Esophagus muscularis mucosa (tissue), 4 donors: ENCODE data around the gene SMIM17. TPM values are rescaled to one million over a fixed set of nuclear protein-coding genes. Genes with fewer than 3 reads are reported as not detected.

Experiments
- DNase-seq: peaks from one replicate; pipeline ENCODE4 v3.0.0-alpha.2; 2017; ENCODE audit errors: extremely low spot score
- H3K27ac ChIP-seq, 4 donors: fragments of 200-600 bp; sonication (generic); replicated peaks in 1 of 4; 1 replicate in 3 of 4; 2 replicates in 1 of 4; pipeline ENCODE4 v1.5.1; 2016 to 2019; ENCODE audit warnings: mild to moderate bottlenecking in 1 of 4
- H3K27me3 ChIP-seq, 4 donors: fragments of 200-600 bp; sonication (generic); one replicate each; pipeline versions ENCODE4 v1.5.1 to v1.6.0; 2016 to 2019
- H3K36me3 ChIP-seq, 4 donors: fragments of 200-600 bp; sonication (generic); one replicate each; pipeline ENCODE4 v1.5.1; 2016 to 2019
- H3K4me1 ChIP-seq, 4 donors: fragments of 200-600 bp; sonication (generic); one replicate each; pipeline ENCODE4 v1.5.1; 2016 to 2019
- H3K4me3 ChIP-seq, 4 donors: fragments of 200-600 bp; sonication (generic); 1 replicate in 2 of 4; 2 replicates in 2 of 4; pipeline ENCODE4 v1.5.1; 2016 to 2019; ENCODE audit warnings: mild to moderate bottlenecking in 4 of 4, moderate library complexity in 1 of 4
- H3K9me3 ChIP-seq, 4 donors: fragments of 200-600 bp; sonication (generic); 1 replicate in 3 of 4; 2 replicates in 1 of 4; pipeline ENCODE4 v1.5.1; 2016 to 2019
- EP300 ChIP-seq: sonication (generic); formaldehyde crosslinking; IDR thresholded peaks from one replicate; pipeline ENCODE4 v1.6.1; 2017; ENCODE audit warnings: antibody characterized with exemption
- POLR2A ChIP-seq: fragments of 450-650 bp; IDR thresholded peaks from one replicate; pipeline ENCODE4 v1.6.1; 2017; ENCODE audit warnings: antibody characterized with exemption, moderate library complexity, mild to moderate bottlenecking, low read depth
- POLR2AphosphoS5 ChIP-seq, 2 donors: sonication (generic); formaldehyde crosslinking; IDR thresholded peaks; one replicate each; pipeline ENCODE4 v1.6.1; 2017; ENCODE audit warnings: antibody characterized with exemption in 2 of 2
- WGBS: methylation state at CpG from one replicate; pipeline ENCODE4 v1.1.5; 2018; 5-methylcytosine and 5-hydroxymethylcytosine counted together
- intact Hi-C: fragments of 100-400 bp; cut with DNase I; formaldehyde crosslinking; loops from one replicate; pipeline ENCODE4 v1.15.1; 2023
- total RNA-seq, 4 donors: library from RNA; depleted of rRNA; stranded (reverse); fragments of >200 nt; gene quantifications; one replicate each; pipeline versions ENCODE4 v1.1.0 to v1.2.1, GENCODE V29; 2016
- TF ChIP-seq, protein P1 (sequence below), 3 experiments: fragments of 200-600 bp in 2 of 3; fragments of 450-650 bp in 1 of 3; sonication (generic) in 2 of 3; IDR thresholded peaks; one replicate each; pipeline ENCODE4 v1.5.1; 2017 to 2019; ENCODE audit warnings: antibody characterized with exemption in 3 of 3, mild to moderate bottlenecking in 2 of 3, moderate library complexity in 1 of 3

Gene SMIM17
- total RNA-seq, 4 donors from 2014 or later, result 0.65 TPM; not detected in 3

DNA sequence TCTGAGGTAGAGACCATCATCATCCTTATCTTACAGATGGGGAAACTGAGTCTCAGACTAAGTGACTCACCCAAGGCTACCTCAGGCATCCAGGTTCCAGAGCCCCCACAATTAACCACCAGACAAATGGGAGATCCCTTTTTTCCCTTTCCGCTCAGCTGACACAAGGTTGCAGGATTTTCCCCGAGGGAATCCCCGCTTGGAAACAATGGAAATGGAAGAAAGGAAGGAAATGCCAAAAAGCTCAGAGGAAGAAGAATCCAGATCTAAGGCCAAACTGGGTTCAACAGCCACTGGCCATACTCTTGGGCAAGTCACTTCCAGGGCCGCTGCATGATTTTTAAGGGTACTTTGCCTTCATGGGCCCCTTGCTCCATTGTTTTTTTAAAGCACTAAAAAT lies 46.3 kb upstream of the SMIM17 start:
- H3K9me3 ChIP-seq, result no peaks in the 10 kb centered on the region
- peaks cover 5 to 11% (median 8%) of the 10 kb centered on the region in 4 donors for H3K36me3 ChIP-seq
- DNase-seq, result no peak
- intact Hi-C loops, result loop anchor here (10.0 kb wide), 1 partner anchor 192 kb away; the partner anchor contains the start of gene ZNF583
- no peak overlapping the region for H3K4me3 ChIP-seq
- TF ChIP-seq POLR2A (no peak), EP300 (no peak), POLR2AphosphoS5 (IDR thresholded peaks at IDR 0.05) (no peak)
- TF ChIP-seq, protein P1, sequence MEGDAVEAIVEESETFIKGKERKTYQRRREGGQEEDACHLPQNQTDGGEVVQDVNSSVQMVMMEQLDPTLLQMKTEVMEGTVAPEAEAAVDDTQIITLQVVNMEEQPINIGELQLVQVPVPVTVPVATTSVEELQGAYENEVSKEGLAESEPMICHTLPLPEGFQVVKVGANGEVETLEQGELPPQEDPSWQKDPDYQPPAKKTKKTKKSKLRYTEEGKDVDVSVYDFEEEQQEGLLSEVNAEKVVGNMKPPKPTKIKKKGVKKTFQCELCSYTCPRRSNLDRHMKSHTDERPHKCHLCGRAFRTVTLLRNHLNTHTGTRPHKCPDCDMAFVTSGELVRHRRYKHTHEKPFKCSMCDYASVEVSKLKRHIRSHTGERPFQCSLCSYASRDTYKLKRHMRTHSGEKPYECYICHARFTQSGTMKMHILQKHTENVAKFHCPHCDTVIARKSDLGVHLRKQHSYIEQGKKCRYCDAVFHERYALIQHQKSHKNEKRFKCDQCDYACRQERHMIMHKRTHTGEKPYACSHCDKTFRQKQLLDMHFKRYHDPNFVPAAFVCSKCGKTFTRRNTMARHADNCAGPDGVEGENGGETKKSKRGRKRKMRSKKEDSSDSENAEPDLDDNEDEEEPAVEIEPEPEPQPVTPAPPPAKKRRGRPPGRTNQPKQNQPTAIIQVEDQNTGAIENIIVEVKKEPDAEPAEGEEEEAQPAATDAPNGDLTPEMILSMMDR (IDR thresholded peaks at IDR 0.05), result no peak
- 62% methylated on average over 4 of the region's 4 CpGs for WGBS
- H3K4me1 ChIP-seq, result peaks cover 10 to 24% (median 13%) of the 10 kb centered on the region in 4 donors
- no peaks in the 10 kb centered on the region for H3K27me3 ChIP-seq
- H3K27ac ChIP-seq, result no peak overlapping the region

DNA sequence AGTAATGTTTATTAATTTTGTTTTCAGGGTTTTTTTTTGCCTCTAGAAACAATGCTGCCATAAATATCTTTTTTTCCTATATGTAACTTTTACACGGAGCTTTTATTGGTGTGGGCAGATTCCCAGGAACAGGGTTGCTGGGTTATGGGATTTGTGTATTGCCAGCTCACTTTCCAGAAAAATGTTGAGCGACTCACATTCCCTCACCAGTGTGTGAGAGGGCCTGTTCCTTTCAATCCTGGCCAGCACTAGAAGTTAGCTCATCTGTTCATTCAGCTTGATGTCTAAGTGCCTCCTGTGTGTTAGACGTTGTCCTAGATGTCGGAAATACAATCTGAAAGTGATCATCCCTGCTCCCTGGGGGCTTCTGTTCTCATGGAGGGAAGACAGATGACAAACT lies 45.3 kb upstream of the SMIM17 start:
- Histone ChIP-seq H3K4me3 (no peak overlapping the region), H3K4me1 (peaks cover 10 to 24% (median 13%) of the 10 kb centered on the region in 4 donors), H3K9me3 (no peaks in the 10 kb centered on the region), H3K27ac (no peak overlapping the region), H3K36me3 (peaks cover 9 to 19% (median 13%) of the 10 kb centered on the region in 4 donors), H3K27me3 (no peaks in the 10 kb centered on the region)
- no peak for DNase-seq
- WGBS, result 84% methylated on average over 4 of the region's 4 CpGs
- TF ChIP-seq EP300 (no peak), POLR2AphosphoS5 (IDR thresholded peaks at IDR 0.05) (no peak), POLR2A (no peak)
- TF ChIP-seq, protein P1 (IDR thresholded peaks at IDR 0.05), result no peak
- intact Hi-C loops, result loop anchor here (10.0 kb wide), 1 partner anchor 193 kb away; the partner anchor contains the start of gene ZNF583

DNA sequence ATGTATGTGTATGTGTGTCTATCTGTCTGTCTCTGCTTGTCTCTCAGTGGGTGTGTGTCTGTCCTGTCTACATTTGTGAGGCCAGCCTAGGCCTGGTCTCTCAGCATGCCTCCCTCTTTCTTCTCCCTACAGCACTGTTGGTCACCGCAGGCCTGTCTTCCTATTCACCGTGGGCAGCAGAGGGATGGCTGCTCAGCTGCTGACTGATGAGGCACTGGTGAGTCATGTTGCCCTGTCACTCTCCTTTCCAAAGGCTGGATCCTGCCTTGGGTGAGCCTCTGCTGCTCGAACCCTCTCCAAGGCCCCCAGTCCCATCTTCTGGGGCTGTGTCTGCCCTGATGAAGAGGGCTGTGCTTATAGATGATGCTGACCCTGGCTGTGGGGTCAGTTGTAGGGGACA lies 41.6 kb upstream of the SMIM17 start:
- Histone ChIP-seq H3K4me3 (no peak overlapping the region), H3K27ac (no peak overlapping the region), H3K36me3 (peaks cover 9 to 32% (median 20%) of the 10 kb centered on the region in 4 donors), H3K4me1 (peaks cover 3 to 7% (median 4%) of the 10 kb centered on the region in 4 donors), H3K9me3 (peaks cover 0 to 19% (median 12%) of the 10 kb centered on the region in 4 donors), H3K27me3 (no peaks in the 10 kb centered on the region)
- intact Hi-C loops, result no loop called here
- no peak for DNase-seq
- no peak for TF ChIP-seq POLR2A
- no peak for TF ChIP-seq POLR2AphosphoS5 (IDR thresholded peaks at IDR 0.05)
- TF ChIP-seq, protein P1 (IDR thresholded peaks at IDR 0.05), result no peak
- TF ChIP-seq EP300, result no peak
- WGBS, result 95% methylated on average over 3 of the region's 3 CpGs

DNA sequence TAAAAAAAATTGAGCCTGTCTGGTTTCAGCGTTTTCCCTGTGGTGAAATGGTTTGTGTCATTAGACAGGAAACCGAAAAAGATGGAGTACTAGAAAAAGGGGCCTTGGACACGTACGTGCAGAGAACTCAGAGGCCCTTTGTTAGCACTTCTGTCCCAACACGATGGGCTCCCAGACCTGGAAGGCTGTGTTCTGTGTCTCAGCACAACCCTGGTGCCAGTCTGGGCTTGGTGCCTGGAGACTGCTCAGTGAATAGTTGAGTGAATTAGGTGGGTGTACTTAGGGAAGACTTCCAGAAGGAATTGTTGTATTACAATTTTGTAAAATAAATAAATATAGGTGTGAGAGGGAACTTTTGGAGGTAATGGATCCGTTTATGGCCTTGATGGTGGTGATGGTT lies 39.1 kb upstream of the SMIM17 start:
- Histone ChIP-seq H3K4me1 (no peaks in the 10 kb centered on the region), H3K27ac (no peak overlapping the region), H3K4me3 (no peak overlapping the region), H3K9me3 (peaks cover 0 to 31% (median 21%) of the 10 kb centered on the region in 4 donors), H3K27me3 (no peaks in the 10 kb centered on the region), H3K36me3 (peaks cover 9 to 35% (median 20%) of the 10 kb centered on the region in 4 donors)
- TF ChIP-seq EP300 (no peak), POLR2AphosphoS5 (IDR thresholded peaks at IDR 0.05) (no peak), POLR2A (no peak)
- TF ChIP-seq, protein P1 (IDR thresholded peaks at IDR 0.05), result no peak
- WGBS, result 67% methylated on average over 6 of the region's 6 CpGs
- intact Hi-C loops, result no loop called here
- DNase-seq, result no peak
